OCI-LY3 (cell line): Measurements from ENCODE around the gene CMIP.

ENCODE experiments used
- EZH2phosphoT487 ChIP-seq: fragments of 200-600 bp; shearing (Covaris generic); IDR thresholded peaks from 2 replicates; pipeline ENCODE4 v1.6.1; 2018; ENCODE audit warnings: antibody characterized with exemption, mixed run types, low read depth
- TF ChIP-seq, protein P1 (sequence below): fragments of 200-600, 300-600 bp; sonication (generic); IDR thresholded peaks from 2 replicates; pipeline ENCODE4 v1.5.1; 2014; ENCODE audit warnings: antibody characterized with exemption, low read length, low read depth

DNA sequence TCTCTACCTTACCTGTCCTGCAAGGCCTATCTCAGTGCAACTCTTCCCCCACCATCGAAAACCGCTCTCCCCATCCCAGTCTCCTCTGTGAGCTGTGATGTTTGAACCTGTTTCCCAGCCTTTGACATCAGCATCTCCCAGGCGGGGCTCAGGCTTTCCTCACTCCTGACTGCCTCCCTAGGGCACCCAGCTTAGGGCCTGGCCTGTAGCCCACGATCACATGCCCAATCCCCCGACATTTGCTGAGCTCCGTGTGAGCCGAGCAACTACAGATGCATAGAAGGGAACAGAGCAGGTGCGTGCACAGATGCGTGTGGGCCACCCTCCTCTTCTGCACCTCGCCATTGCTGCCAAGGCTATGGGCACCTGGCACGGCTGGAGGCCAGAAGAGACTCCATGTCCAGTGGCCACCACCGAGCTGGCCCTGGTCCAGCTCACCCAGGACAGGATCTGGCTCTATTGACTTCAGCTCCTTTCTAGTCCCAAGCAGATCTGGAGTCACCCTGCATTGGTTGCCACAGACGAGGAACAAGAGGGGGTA lies 35.5 kb upstream of the CMIP start:
- TF ChIP-seq, protein P1, sequence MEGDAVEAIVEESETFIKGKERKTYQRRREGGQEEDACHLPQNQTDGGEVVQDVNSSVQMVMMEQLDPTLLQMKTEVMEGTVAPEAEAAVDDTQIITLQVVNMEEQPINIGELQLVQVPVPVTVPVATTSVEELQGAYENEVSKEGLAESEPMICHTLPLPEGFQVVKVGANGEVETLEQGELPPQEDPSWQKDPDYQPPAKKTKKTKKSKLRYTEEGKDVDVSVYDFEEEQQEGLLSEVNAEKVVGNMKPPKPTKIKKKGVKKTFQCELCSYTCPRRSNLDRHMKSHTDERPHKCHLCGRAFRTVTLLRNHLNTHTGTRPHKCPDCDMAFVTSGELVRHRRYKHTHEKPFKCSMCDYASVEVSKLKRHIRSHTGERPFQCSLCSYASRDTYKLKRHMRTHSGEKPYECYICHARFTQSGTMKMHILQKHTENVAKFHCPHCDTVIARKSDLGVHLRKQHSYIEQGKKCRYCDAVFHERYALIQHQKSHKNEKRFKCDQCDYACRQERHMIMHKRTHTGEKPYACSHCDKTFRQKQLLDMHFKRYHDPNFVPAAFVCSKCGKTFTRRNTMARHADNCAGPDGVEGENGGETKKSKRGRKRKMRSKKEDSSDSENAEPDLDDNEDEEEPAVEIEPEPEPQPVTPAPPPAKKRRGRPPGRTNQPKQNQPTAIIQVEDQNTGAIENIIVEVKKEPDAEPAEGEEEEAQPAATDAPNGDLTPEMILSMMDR, result no peak
- no peak for TF ChIP-seq EZH2phosphoT487
